ENCODE results near the gene MAD2L2. TPM values are rescaled to one million over a fixed set of nuclear protein-coding genes. Genes with fewer than 3 reads are reported as not detected.

MAD2L2 gene
- total RNA-seq, 1 experiment from 2014 or later = 127 TPM

Other genes starting within 250 kb of the MAD2L2 start
- gene DISP3, start 202.0 kb downstream of the MAD2L2 start, total RNA-seq (2014; rRNA removed) = 0.35 and 0.40 TPM in 2 replicates
- gene FBXO2, start 26.7 kb downstream of the MAD2L2 start, total RNA-seq (2014; rRNA removed) = 13.4 and 15.3 TPM in 2 replicates
- 19.2 and 23.5 TPM in 2 replicates for gene FBXO44, start 26.3 kb downstream of the MAD2L2 start, total RNA-seq (2014; rRNA removed)
- gene FBXO6, start 16.9 kb downstream of the MAD2L2 start, total RNA-seq (2014; rRNA removed) = 23.5 and 24.6 TPM in 2 replicates
- gene DRAXIN, start 10.6 kb upstream of the MAD2L2 start, total RNA-seq (2014; rRNA removed) = 0.07 TPM in 1 of 2 replicates, not detected in the other
- gene AGTRAP, start 55.0 kb upstream of the MAD2L2 start, total RNA-seq (2014; rRNA removed) = 73.5 and 76.7 TPM in 2 replicates
- gene C1orf167, start 81.0 kb upstream of the MAD2L2 start, total RNA-seq (2014; rRNA removed) = not detected in 2 replicates
- 13.2 and 24.8 TPM in 2 replicates for gene MTHFR, start 124.8 kb upstream of the MAD2L2 start, total RNA-seq (2014; rRNA removed)
- gene CLCN6, start 125.0 kb upstream of the MAD2L2 start, total RNA-seq (2014; rRNA removed) = 6.1 and 12.9 TPM in 2 replicates
- not detected in 2 replicates for gene NPPA, start 166.6 kb upstream of the MAD2L2 start, total RNA-seq (2014; rRNA removed)
- not detected in 2 replicates for gene NPPB, start 177.8 kb upstream of the MAD2L2 start, total RNA-seq (2014; rRNA removed)
- 78.1 and 89.2 TPM in 2 replicates for gene KIAA2013, start 245.3 kb upstream of the MAD2L2 start, total RNA-seq (2014; rRNA removed)